OCI-LY7 (cell line): ENCODE data around the gene CASTOR2. TPM values are rescaled to one million over a fixed set of nuclear protein-coding genes. Genes with fewer than 3 reads are reported as not detected.
A peak's percentile ranks its signal among the peaks of the same experiment; 100 is the strongest.

Experiments used
- BruUV-seq: library from RNA; stranded (reverse); fragments of 400-500 nt; replicated peaks from 2 replicates; lab custom pipeline; 2021; lab: Mats Ljungman, UMichigan
- CTCF ChIA-PET: fragments of 300-600 bp; sonication (Branson Sonifier 250); formaldehyde crosslinking; loops from one replicate; lab custom pipeline; 2022; ENCODE audit warnings: antibody characterized with exemption; ENCODE audit not compliant: unreplicated experiment; lab: Charles Lee
- POLR2A ChIA-PET: fragments of 300-600 bp; sonication (Branson Sonifier 250); formaldehyde crosslinking; loops from one replicate; lab custom pipeline; 2022; ENCODE audit warnings: antibody characterized with exemption; lab: Charles Lee
- DNase-seq: peaks from one replicate; pipeline ENCODE4 v3.0.0-alpha.2; 2015; ENCODE audit warnings: low spot score
- H2AFZ ChIP-seq: fragments of 200-600 bp; sonication (generic), shearing (Covaris generic); 2 replicates; pipeline ENCODE4 v1.6.1; 2014; ENCODE audit warnings: mild to moderate bottlenecking, antibody characterized with exemption, low read length, moderate library complexity
- H3K27ac ChIP-seq: fragments of 200-600 bp; sonication (generic); 2 replicates; pipeline ENCODE4 v1.5.1; 2014; ENCODE audit warnings: mixed run types, low read depth, mild to moderate bottlenecking, moderate library complexity, low read length, inconsistent platforms; ENCODE audit not compliant: poor library complexity, severe bottlenecking
- H3K36me3 ChIP-seq: fragments of 200-600 bp; sonication (generic); 2 replicates; pipeline ENCODE4 v1.6.1; 2014; ENCODE audit warnings: mild to moderate bottlenecking, antibody characterized with exemption, low read length, moderate library complexity, mixed read lengths; ENCODE audit not compliant: insufficient read depth
- H3K4me1 ChIP-seq: fragments of 200-600 bp; sonication (generic); 2 replicates; pipeline ENCODE4 v1.5.1; 2014; ENCODE audit warnings: mild to moderate bottlenecking, low read length; ENCODE audit not compliant: insufficient read depth, poor library complexity, severe bottlenecking
- H3K4me2 ChIP-seq: fragments of 200-600 bp; sonication (generic); 2 replicates; pipeline ENCODE4 v1.6.1; 2014; ENCODE audit warnings: mild to moderate bottlenecking, low read length
- H3K4me3 ChIP-seq: fragments of 200-600 bp; sonication (generic); 2 replicates; pipeline ENCODE4 v1.5.1; 2014; ENCODE audit warnings: mild to moderate bottlenecking, low read depth, low read length; ENCODE audit not compliant: poor library complexity, severe bottlenecking
- H3K79me2 ChIP-seq: fragments of 200-600 bp; sonication (generic); 2 replicates; pipeline ENCODE4 v1.6.1; 2016; ENCODE audit warnings: low read depth, mild to moderate bottlenecking, low read length, moderate library complexity, mixed read lengths; ENCODE audit not compliant: insufficient read depth
- H3K9me2 ChIP-seq: fragments of 200-600 bp; sonication (generic); 2 replicates; pipeline ENCODE4 v1.6.1; 2016; ENCODE audit warnings: mild to moderate bottlenecking, low read length, mixed read lengths; ENCODE audit not compliant: insufficient read depth
- H3K9me3 ChIP-seq: fragments of 200-600 bp; sonication (generic); 2 replicates; pipeline ENCODE4 v1.6.1; 2014; ENCODE audit warnings: mild to moderate bottlenecking, mixed run types, low read length, mixed read lengths
- H4K20me1 ChIP-seq: fragments of 200-600 bp; sonication (generic); 2 replicates; pipeline ENCODE4 v1.6.1; 2014; ENCODE audit warnings: mild to moderate bottlenecking, antibody characterized with exemption, low read length, moderate library complexity, mixed read lengths; ENCODE audit not compliant: insufficient read depth
- CTCF ChIP-seq: fragments of 200-600 bp; sonication (generic); conservative IDR thresholded peaks from 2 replicates; pipeline ENCODE4 v1.5.1; 2014; ENCODE audit warnings: mild to moderate bottlenecking, antibody characterized with exemption, low read length, moderate library complexity, mixed read lengths
- EZH2phosphoT487 ChIP-seq: fragments of 200-600 bp; sonication (generic); IDR thresholded peaks from 2 replicates; pipeline ENCODE4 v1.6.1; 2018; ENCODE audit warnings: low read depth, borderline replicate concordance, mild to moderate bottlenecking, mixed run types, antibody characterized with exemption, low read length, moderate library complexity, mixed read lengths
- intact Hi-C: fragments of 100-400 bp; cut with micrococcal nuclease; formaldehyde crosslinking; loops from one replicate; pipeline ENCODE4 v1.10.0; 2022; ENCODE audit not compliant: unreplicated experiment
- total RNA-seq, 2 experiments: library from RNA; depleted of rRNA in 1 of 2; stranded (reverse); fragments of >200 nt in 1 of 2; shearing (Covaris generic) in 1 of 2; gene quantifications; 2 replicates each; pipeline ENCODE4 v1.2.3, GENCODE V29; 2014 to 2022

Gene CASTOR2
- total RNA-seq, 2 experiments from 2014 or later, result 5.8 to 13.7 TPM

DNA sequence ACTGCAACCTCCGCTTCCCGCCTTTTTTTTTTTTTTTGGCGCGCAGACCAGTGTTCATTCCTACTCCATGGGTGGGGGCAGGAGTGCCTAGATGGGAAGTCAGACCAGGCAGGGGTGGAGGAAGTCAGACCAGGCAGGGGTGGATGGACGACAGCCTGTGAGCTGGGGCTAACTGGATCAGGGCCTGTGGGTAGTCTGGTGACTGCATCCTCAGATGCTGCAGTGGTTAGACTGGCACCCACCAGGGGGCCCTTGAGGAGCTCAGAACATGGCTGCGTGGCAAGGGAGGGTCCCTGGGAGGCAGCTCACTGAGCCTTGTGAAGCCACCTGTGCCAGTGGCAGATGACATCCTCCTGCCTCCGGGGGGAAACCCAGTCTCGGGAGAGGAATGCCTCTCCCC, 74.0 kb downstream of the CASTOR2 start:
- no TSS peak for BruUV-seq
- Histone ChIP-seq H3K36me3 (peaks cover 6% of the 10 kb centered on the region), H3K4me1 (no peaks in the 10 kb centered on the region), H3K9me2 (no peaks in the 10 kb centered on the region), H3K4me2 (no peak overlapping the region), H3K79me2 (no peaks in the 10 kb centered on the region), H3K27ac (no peak overlapping the region), H3K9me3 (no peaks in the 10 kb centered on the region), H3K4me3 (no peak overlapping the region), H2AFZ (no peak overlapping the region), H4K20me1 (no peaks in the 10 kb centered on the region)
- POLR2A ChIA-PET, result no interaction called here
- CTCF ChIA-PET, result no interaction called here
- peak; percentile 9 for DNase-seq
- TF ChIP-seq CTCF, result no peak
- no peak for TF ChIP-seq EZH2phosphoT487
- intact Hi-C loops, result no loop called here

- H3K9me2 ChIP-seq, result no peaks in the 10 kb centered on the region
- H3K9me3 ChIP-seq, result no peaks in the 10 kb centered on the region
- ChIA-PET CTCF (no interaction called here), POLR2A (no interaction called here)
- no peaks in the 10 kb centered on the region for H4K20me1 ChIP-seq
- no peaks in the 10 kb centered on the region for H3K4me1 ChIP-seq
- TF ChIP-seq CTCF (no peak), EZH2phosphoT487 (no peak)
- H3K4me2 ChIP-seq, result no peak overlapping the region
- intact Hi-C loops, result no loop called here
- no peak overlapping the region for H3K4me3 ChIP-seq
- no peak for DNase-seq
- H3K79me2 ChIP-seq, result no peaks in the 10 kb centered on the region
- H3K27ac ChIP-seq, result no peak overlapping the region
- peaks cover 10% of the 10 kb centered on the region for H3K36me3 ChIP-seq
- H2AFZ ChIP-seq, result no peak overlapping the region
- no TSS peak for BruUV-seq
These were observed 74.7 kb downstream of the CASTOR2 start for GRCh38 chr7:75039166-75039565.

GRCh38 chr7:75039709-75040108, 75.2 kb downstream of the CASTOR2 start:
- H3K27ac ChIP-seq, result no peak overlapping the region
- CTCF ChIA-PET, result no interaction called here
- H3K36me3 ChIP-seq, result peaks cover 10% of the 10 kb centered on the region
- no peaks in the 10 kb centered on the region for H3K9me3 ChIP-seq
- intact Hi-C loops, result no loop called here
- POLR2A ChIA-PET, result no interaction called here
- H3K9me2 ChIP-seq, result no peaks in the 10 kb centered on the region
- no peak overlapping the region for H2AFZ ChIP-seq
- no peak overlapping the region for H3K4me3 ChIP-seq
- BruUV-seq, result no TSS peak
- DNase-seq, result no peak
- no peak overlapping the region for H3K4me2 ChIP-seq
- no peaks in the 10 kb centered on the region for H4K20me1 ChIP-seq
- no peaks in the 10 kb centered on the region for H3K79me2 ChIP-seq
- no peaks in the 10 kb centered on the region for H3K4me1 ChIP-seq
- TF ChIP-seq CTCF, result no peak
- no peak for TF ChIP-seq EZH2phosphoT487
